Natural killer cell treated with Interleukin-12 subunit alpha and Interleukin-12 subunit beta and Interleukin-15 and Interleukin-18, amount 100 ng/mL, for 72 hours (primary cell): ENCODE results near the gene SLC5A5. TPM values are rescaled to one million over a fixed set of nuclear protein-coding genes. Genes with fewer than 3 reads are reported as not detected.
A peak's percentile ranks its signal among the peaks of the same experiment; 100 is the strongest.
"Not testable (repeated sequence)": the region's sequence is repeated elsewhere in the genome, so short reads cannot be mapped to it uniquely, and the experiment has no call there.

Source experiments
- ATAC-seq, 2 donors: fragments of 150-1000 bp; cut with Tn5 transposase in 1 of 2; sonication (Bioruptor Pico), chemical (Tn5 transposase) in 1 of 2; 2 replicates each; pipeline ENCODE4 v1.10.0; 2021
- DNase-seq: peaks from one replicate; pipeline ENCODE4 v3.0.0; 2022; ENCODE audit warnings: low spot score
- H3K27ac Mint-ChIP-seq, 2 donors: 1 replicate in 1 of 2; 2 replicates in 1 of 2; pipeline ENCODE4 v1.8.0; 2022; ENCODE audit warnings: mixed read lengths in 2 of 2, mild to moderate bottlenecking in 1 of 2, moderate library complexity in 1 of 2
- H3K27me3 Mint-ChIP-seq, 2 donors: 1 replicate in 1 of 2; 2 replicates in 1 of 2; pipeline ENCODE4 v1.8.0; 2022; ENCODE audit warnings: mixed read lengths in 2 of 2
- H3K36me3 Mint-ChIP-seq: one replicate; pipeline ENCODE4 v1.8.0; 2022; ENCODE audit warnings: mixed read lengths
- H3K4me1 Mint-ChIP-seq, 2 donors: 1 replicate in 1 of 2; 2 replicates in 1 of 2; pipeline ENCODE4 v1.8.0; 2022; ENCODE audit warnings: low read depth in 2 of 2, mixed read lengths in 2 of 2, mild to moderate bottlenecking in 1 of 2
- H3K4me3 Mint-ChIP-seq: one replicate; pipeline ENCODE4 v1.8.0; 2022; ENCODE audit warnings: mixed read lengths
- H3K9me3 Mint-ChIP-seq: 2 replicates; pipeline ENCODE4 v1.8.0; 2022; ENCODE audit warnings: mixed read lengths
- total RNA-seq, 2 donors: library from RNA; stranded (reverse); gene quantifications; one replicate each; pipeline ENCODE4 v1.2.3, GENCODE V29; 2022

SLC5A5 gene
- total RNA-seq, 2 donors from 2014 or later, result 0.57 to 0.89 TPM

DNA sequence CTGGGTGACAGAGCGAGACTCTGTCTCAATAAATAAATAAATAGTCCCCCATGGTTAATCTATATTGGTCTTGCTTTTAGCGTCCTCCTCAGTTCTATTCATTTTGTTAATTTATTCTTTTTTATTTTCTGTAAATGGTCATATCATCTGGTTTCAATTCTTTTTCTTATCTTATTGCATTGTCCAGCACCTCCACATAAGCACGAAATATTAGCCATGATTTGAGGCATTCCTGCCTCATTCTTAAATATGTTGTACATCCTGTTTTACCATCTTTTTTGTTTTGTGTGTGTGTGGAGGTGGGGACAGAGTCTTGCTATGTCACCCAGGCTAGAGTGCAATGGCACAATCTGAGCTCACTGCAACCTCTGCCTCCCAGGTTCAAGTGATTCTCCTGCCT, 36.5 kb downstream of the SLC5A5 start:
- no peak for ATAC-seq
- H3K4me1 Mint-ChIP-seq, result no peaks in the 10 kb centered on the region
- no peak overlapping the region for H3K4me3 Mint-ChIP-seq

DNA sequence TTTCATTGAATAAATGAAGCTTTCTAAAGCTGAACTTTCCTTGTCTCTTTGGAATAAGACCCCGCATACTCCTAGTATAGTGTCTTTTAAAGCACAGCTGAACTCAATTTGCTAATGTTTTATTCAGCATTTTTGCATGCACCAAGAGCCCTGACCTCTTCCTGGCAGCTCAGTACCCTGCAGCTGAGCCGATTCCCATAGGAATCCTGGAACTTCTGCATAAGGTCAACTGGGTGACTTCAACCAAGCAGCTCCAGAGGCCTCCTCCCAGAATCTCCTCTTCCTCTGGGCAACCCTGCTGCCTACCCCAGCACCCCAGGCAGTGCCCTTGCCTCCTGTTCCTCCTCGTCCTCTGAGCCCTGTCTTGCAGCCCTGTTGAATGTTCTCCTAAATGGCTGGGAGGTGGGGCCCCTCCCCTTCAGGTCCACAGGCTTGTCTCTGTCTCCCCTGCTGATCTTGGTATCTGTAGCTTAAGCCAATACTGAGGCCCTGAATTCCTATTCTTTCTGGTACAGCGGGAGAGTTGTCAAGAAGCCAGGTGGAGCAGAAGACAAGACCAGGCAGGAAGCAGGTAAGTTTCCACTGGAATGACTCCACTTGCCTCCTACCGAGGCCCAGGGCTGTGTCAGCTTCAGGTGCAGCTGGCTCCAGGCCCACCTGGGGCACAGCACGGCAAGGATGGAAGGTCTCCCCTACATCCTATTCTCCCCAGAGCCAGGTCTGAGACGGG, 37.4 kb downstream of the SLC5A5 start:
- Mint-ChIP-seq H3K9me3 (no peaks in the 10 kb centered on the region), H3K4me3 (no peak overlapping the region), H3K4me1 (no peaks in the 10 kb centered on the region), H3K27me3 (peaks cover 0 to 7% of the 10 kb centered on the region in 2 donors), H3K27ac (no peak overlapping the region), H3K36me3 (peaks cover 4% of the 10 kb centered on the region)
- DNase-seq (no peak), ATAC-seq (no peak)

More for the DNA sequence above, 36.5 kb downstream of the SLC5A5 start:
- no peak for DNase-seq
- H3K36me3 Mint-ChIP-seq, result no peaks in the 10 kb centered on the region
- H3K27me3 Mint-ChIP-seq, result peaks cover 0 to 5% of the 10 kb centered on the region in 2 donors
- no peak overlapping the region for H3K27ac Mint-ChIP-seq
- no peaks in the 10 kb centered on the region for H3K9me3 Mint-ChIP-seq

DNA sequence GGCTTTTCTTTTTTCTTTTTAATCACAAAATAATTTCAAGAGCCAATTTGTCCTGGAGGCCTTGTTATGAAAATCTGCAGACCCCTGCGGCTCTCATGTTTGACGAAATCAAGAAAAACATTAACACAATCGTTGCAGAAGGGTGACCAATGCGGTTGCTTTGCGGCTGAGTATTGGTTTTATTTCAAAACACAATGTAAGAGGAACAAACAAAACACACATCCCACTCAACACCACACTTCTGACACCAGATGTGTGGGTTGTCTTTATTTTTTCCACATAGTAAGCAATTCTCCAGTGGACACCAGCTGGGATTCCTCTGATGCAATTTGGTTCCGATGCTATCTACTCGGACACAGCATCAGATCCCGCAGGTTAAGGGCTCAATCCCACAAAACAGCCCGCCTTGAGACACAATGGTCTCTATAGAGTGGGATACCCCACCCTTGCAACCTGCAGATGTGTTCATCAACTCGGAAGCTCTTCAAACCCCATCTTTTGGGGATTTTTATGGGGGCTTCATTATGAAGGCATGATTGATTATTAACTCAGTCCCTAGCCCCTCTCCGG, 39.1 kb downstream of the SLC5A5 start:
- Mint-ChIP-seq H3K4me3 (no peak overlapping the region), H3K9me3 (no peaks in the 10 kb centered on the region), H3K27me3 (peaks cover 0 to 7% of the 10 kb centered on the region in 2 donors), H3K27ac (no peak overlapping the region), H3K36me3 (peaks cover 4% of the 10 kb centered on the region), H3K4me1 (no peaks in the 10 kb centered on the region)
- ATAC-seq, result no peak
- no peak for DNase-seq

DNA sequence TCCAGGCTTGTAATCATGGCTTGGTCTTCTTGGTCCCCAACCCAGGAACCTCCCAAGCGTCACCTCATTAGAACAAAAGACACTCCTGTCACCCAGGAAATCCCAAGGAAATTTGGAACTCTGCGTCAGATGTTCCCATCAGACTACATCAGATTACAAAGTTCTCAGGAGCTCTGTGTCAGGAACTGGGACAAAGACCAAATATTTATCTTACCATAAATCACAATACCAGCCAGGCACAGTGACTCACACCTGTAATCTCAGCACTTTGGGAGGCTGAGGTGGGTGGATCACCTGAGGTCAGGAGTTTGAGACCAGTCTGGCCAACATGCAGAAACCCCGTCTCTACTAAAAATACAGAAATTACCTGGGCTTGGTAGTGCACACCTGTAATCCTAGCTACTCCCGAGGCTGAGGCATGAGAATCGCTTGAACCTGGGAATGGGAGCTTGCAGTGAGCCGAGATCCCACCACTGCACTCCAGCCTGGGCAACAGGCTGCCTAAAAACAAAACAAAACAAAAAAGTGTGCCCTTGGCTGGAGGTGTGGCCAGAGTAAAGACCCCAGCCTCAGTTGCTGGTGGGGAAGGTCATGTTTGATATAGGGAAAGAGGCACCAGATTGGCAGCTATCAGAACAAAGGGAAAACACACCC, 44.3 kb downstream of the SLC5A5 start:
- Mint-ChIP-seq H3K4me1 (no peaks in the 10 kb centered on the region), H3K4me3 (no peak overlapping the region), H3K36me3 (peaks cover 4% of the 10 kb centered on the region), H3K27me3 (peaks cover 0 to 4% of the 10 kb centered on the region in 2 donors), H3K27ac (no peak overlapping the region), H3K9me3 (no peaks in the 10 kb centered on the region)
- no peak for ATAC-seq
- DNase-seq, result no peak

- H3K4me1 Mint-ChIP-seq, ATAC-seq, H3K9me3 Mint-ChIP-seq, H3K27me3 Mint-ChIP-seq, H3K36me3 Mint-ChIP-seq, H3K27ac Mint-ChIP-seq, DNase-seq, H3K4me3 Mint-ChIP-seq: not testable (repeated sequence)
Observed at GRCh38 chr19:17918151-17918550, 46.4 kb downstream of the SLC5A5 start.

DNA sequence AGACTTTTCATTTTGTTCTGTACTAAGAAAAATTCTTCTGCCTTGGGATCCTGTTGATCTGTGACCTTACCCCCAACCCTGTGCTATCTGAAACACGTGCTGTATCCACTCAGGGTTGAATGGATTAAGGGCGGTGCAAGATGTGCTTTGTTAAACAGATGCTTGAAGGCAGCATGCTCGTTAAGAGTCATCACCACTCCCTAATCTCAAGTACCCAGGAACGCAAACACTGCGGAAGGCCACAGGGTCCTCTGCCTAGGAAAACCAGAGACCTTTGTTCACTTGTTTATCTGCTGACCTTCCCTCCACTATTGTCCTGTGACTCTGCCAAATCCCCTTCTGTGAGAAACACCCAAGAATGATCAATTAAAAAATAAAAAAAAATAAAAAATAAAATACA, 47.4 kb downstream of the SLC5A5 start:
- DNase-seq, H3K27ac Mint-ChIP-seq, H3K9me3 Mint-ChIP-seq, H3K4me1 Mint-ChIP-seq, ATAC-seq, H3K4me3 Mint-ChIP-seq, H3K27me3 Mint-ChIP-seq, H3K36me3 Mint-ChIP-seq: not testable (repeated sequence)

GRCh38 chr19:17920527-17920926, 48.8 kb downstream of the SLC5A5 start:
- H3K4me3 Mint-ChIP-seq, result no peak overlapping the region
- no peak overlapping the region for H3K27ac Mint-ChIP-seq
- H3K4me1 Mint-ChIP-seq, result no peaks in the 10 kb centered on the region
- DNase-seq, result no peak
- peaks cover 0 to 2% of the 10 kb centered on the region in 2 donors for H3K27me3 Mint-ChIP-seq
- no peaks in the 10 kb centered on the region for H3K36me3 Mint-ChIP-seq
- ATAC-seq, result no peak
- H3K9me3 Mint-ChIP-seq, result no peaks in the 10 kb centered on the region

DNA sequence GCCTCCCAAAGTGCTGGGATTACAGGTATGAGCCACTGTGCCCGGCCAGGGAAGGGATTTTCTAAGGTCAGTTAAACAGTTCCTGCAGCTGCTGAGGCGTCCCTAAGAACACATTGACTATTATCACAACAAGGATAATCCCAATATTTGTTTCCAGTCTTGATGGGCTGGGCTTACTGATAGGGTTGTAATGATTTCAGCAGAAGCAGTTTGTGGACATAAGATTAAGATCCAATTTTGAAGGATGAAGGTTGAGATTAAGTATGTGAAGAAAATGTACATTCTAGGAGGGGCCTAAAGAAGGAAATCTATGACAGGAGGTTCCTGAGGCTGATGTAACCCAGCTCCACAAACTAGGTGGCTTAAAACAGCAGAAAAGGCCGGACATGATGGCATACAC, 50.4 kb downstream of the SLC5A5 start:
- H3K4me1 Mint-ChIP-seq, result no peaks in the 10 kb centered on the region
- no peaks in the 10 kb centered on the region for H3K36me3 Mint-ChIP-seq
- ATAC-seq, result no peak
- no peaks in the 10 kb centered on the region for H3K9me3 Mint-ChIP-seq
- DNase-seq, result no peak
- H3K27ac Mint-ChIP-seq, result no peak overlapping the region
- H3K27me3 Mint-ChIP-seq, result peaks cover 0 to 4% of the 10 kb centered on the region in 2 donors
- H3K4me3 Mint-ChIP-seq, result no peak overlapping the region

DNA sequence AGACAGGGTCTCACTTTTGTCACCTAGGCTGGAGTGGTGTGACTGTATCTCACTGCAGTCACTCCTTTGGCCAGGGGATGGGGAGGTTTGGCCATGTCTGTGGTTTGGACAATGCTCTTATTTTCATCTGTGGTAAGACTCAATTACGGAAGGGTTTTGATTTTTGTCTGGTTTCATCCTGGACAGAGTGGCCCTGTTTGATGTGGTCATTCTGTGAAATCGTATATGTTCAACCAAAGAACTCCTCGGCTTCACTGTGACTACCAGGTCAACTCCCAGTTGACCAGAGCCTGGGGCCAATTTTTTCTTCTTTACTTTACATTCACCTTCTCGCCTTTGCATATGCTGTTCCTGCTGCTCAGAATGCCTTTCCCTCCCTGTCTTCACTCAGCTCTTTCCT, 54.3 kb downstream of the SLC5A5 start:
- Mint-ChIP-seq H3K9me3 (no peaks in the 10 kb centered on the region), H3K27ac (no peak overlapping the region), H3K4me3 (no peak overlapping the region), H3K36me3 (no peaks in the 10 kb centered on the region), H3K27me3 (peaks cover 0 to 2% of the 10 kb centered on the region in 2 donors), H3K4me1 (no peaks in the 10 kb centered on the region)
- DNase-seq (no peak), ATAC-seq (no peak)

- no peak overlapping the region for H3K4me3 Mint-ChIP-seq
- ATAC-seq (no peak), DNase-seq (no peak)
- no peaks in the 10 kb centered on the region for H3K36me3 Mint-ChIP-seq
- H3K27ac Mint-ChIP-seq, result no peak overlapping the region
- H3K4me1 Mint-ChIP-seq, result peaks cover 7 to 16% of the 10 kb centered on the region in 2 donors
- no peaks in the 10 kb centered on the region for H3K9me3 Mint-ChIP-seq
- peaks cover 0 to 2% of the 10 kb centered on the region in 2 donors for H3K27me3 Mint-ChIP-seq
Observed at GRCh38 chr19:17929056-17929455, 57.3 kb downstream of the SLC5A5 start.

DNA sequence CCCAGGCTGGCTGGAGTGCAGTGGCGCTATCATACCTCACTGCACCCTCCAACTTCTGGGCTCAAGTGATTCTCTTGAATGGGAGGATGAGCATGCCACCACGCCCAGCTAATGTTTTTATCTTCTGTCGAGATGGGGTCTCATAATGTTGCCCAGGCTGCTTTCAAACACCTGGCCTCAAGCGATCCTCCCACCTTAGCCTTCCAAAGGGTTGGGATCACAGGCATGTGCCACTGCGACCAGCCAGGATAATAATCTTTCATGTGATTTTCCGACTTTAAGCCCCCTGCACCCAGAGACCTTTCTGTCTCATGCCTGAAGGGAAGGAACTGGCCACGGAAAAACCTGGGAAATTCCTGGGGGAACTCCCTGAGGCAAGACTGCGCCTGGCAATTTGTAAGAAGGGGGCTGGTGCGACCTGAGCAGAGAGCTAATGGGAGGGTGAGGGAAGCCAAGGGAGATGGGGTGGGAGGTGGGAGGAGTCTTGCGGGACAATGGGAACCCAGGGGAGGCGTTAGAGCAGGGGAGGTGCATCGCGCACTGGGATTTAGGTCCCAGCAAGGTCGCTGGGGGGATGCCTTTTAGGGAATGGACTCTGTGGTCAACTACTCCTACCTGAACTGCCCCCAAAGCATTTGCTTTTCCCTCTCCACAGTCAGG, 59.9 kb downstream of the SLC5A5 start:
- Mint-ChIP-seq H3K9me3 (no peaks in the 10 kb centered on the region), H3K27me3 (peaks cover 0 to 2% of the 10 kb centered on the region in 2 donors), H3K27ac (peak overlapping the region in 1 of 2 donors; percentile 95), H3K36me3 (no peaks in the 10 kb centered on the region), H3K4me3 (peak overlapping the region; percentile 95), H3K4me1 (peaks cover 7 to 16% of the 10 kb centered on the region in 2 donors)
- ATAC-seq (no peak), DNase-seq (peak; percentile 65)

DNA sequence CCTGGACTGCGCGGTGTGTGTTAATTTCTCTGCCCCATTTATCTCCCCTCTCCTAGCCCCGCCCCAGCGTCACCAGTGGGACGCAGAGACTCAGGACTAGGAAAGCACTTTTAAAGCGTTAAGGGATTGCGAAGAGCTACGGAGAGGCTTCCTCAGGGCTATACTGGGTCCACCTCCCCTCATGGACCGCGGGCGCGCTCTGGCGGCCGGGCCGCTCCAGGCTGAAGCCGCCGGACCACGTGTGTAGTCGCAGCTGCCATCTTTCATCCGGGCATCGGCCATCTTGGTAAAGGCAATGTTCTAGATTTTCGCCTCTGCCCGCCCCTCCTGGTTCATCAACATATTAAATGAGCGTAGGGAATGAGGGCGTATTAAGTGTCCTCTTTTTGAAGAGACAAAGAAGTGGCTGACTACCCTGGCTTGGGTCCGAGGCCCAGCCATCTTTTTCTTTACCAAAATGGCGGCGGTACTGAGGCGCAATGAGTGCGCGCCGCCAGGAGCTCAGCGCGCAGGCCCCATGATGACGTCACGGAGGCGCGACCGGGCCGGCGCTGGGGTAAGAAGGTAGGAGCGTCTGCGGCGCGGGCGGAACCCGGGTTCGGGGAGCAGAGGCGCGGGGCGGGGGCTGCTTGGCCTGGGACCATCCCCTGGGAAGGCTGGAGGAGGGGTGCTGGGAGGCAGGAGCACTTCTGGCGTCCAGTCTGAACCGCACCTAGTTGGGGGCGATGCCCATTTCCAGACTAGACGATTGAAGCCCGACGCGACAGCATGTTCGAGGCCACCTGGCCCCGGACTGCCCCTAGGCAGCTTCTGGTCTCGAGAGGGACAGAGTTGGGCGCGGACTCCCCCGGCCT, 61.0 kb downstream of the SLC5A5 start, which contains the start of gene CCDC124:
Gene CCDC124 (plus strand): TSS at position 531 of the 854 bp plus-strand sequence. CDS start 3,406 bp downstream, outside the sequence.
- Mint-ChIP-seq H3K27ac (peak within 1 kb of the TSS; percentile 95 to 96), H3K27me3 (no peaks in the 10 kb centered on the region), H3K4me3 (peak within 1 kb of the TSS; percentile 95), H3K36me3 (no peaks in the 10 kb centered on the region), H3K4me1 (peaks cover 7 to 16% of the 10 kb centered on the region in 2 donors), H3K9me3 (no peaks in the 10 kb centered on the region)
- ATAC-seq, result peak; percentile 98
- DNase-seq, result peak; percentile 95
